ENCODE measurements around the gene CSF2.

- TF ChIP-seq, protein P1, sequence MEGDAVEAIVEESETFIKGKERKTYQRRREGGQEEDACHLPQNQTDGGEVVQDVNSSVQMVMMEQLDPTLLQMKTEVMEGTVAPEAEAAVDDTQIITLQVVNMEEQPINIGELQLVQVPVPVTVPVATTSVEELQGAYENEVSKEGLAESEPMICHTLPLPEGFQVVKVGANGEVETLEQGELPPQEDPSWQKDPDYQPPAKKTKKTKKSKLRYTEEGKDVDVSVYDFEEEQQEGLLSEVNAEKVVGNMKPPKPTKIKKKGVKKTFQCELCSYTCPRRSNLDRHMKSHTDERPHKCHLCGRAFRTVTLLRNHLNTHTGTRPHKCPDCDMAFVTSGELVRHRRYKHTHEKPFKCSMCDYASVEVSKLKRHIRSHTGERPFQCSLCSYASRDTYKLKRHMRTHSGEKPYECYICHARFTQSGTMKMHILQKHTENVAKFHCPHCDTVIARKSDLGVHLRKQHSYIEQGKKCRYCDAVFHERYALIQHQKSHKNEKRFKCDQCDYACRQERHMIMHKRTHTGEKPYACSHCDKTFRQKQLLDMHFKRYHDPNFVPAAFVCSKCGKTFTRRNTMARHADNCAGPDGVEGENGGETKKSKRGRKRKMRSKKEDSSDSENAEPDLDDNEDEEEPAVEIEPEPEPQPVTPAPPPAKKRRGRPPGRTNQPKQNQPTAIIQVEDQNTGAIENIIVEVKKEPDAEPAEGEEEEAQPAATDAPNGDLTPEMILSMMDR (conservative IDR thresholded peaks at IDR 0.05; ENCODE audit: low read length) = no peak
- TF ChIP-seq EZH2phosphoT487 (IDR thresholded peaks at IDR 0.05; ENCODE audit: borderline replicate concordance) = no peak
Observed at GRCh38 chr5:132070460-132071337, 2.9 kb upstream of the CSF2 start.
